OCI-LY7 (cell line): Measurements from ENCODE around the gene DDX23. TPM values are rescaled to one million over a fixed set of nuclear protein-coding genes. Genes with fewer than 3 reads are reported as not detected.

ENCODE experiments used
- BruUV-seq: library from RNA; stranded (reverse); fragments of 400-500 nt; replicated peaks from 2 replicates; lab custom pipeline; 2021; lab: Mats Ljungman, UMichigan
- CTCF ChIA-PET: fragments of 300-600 bp; sonication (Branson Sonifier 250); formaldehyde crosslinking; loops from one replicate; lab custom pipeline; 2022; ENCODE audit warnings: antibody characterized with exemption; ENCODE audit not compliant: unreplicated experiment; lab: Charles Lee
- POLR2A ChIA-PET: fragments of 300-600 bp; sonication (Branson Sonifier 250); formaldehyde crosslinking; loops from one replicate; lab custom pipeline; 2022; ENCODE audit warnings: antibody characterized with exemption; lab: Charles Lee
- DNase-seq: peaks from one replicate; pipeline ENCODE4 v3.0.0-alpha.2; 2015; ENCODE audit warnings: low spot score
- H2AFZ ChIP-seq: fragments of 200-600 bp; sonication (generic), shearing (Covaris generic); 2 replicates; pipeline ENCODE4 v1.6.1; 2014; ENCODE audit warnings: mild to moderate bottlenecking, antibody characterized with exemption, low read length, moderate library complexity
- H3K27ac ChIP-seq: fragments of 200-600 bp; sonication (generic); 2 replicates; pipeline ENCODE4 v1.5.1; 2014; ENCODE audit warnings: mixed run types, low read depth, mild to moderate bottlenecking, moderate library complexity, low read length, inconsistent platforms; ENCODE audit not compliant: poor library complexity, severe bottlenecking
- H3K36me3 ChIP-seq: fragments of 200-600 bp; sonication (generic); 2 replicates; pipeline ENCODE4 v1.6.1; 2014; ENCODE audit warnings: mild to moderate bottlenecking, antibody characterized with exemption, low read length, moderate library complexity, mixed read lengths; ENCODE audit not compliant: insufficient read depth
- H3K4me1 ChIP-seq: fragments of 200-600 bp; sonication (generic); 2 replicates; pipeline ENCODE4 v1.5.1; 2014; ENCODE audit warnings: mild to moderate bottlenecking, low read length; ENCODE audit not compliant: insufficient read depth, poor library complexity, severe bottlenecking
- H3K4me2 ChIP-seq: fragments of 200-600 bp; sonication (generic); 2 replicates; pipeline ENCODE4 v1.6.1; 2014; ENCODE audit warnings: mild to moderate bottlenecking, low read length
- H3K4me3 ChIP-seq: fragments of 200-600 bp; sonication (generic); 2 replicates; pipeline ENCODE4 v1.5.1; 2014; ENCODE audit warnings: mild to moderate bottlenecking, low read depth, low read length; ENCODE audit not compliant: poor library complexity, severe bottlenecking
- H3K79me2 ChIP-seq: fragments of 200-600 bp; sonication (generic); 2 replicates; pipeline ENCODE4 v1.6.1; 2016; ENCODE audit warnings: low read depth, mild to moderate bottlenecking, low read length, moderate library complexity, mixed read lengths; ENCODE audit not compliant: insufficient read depth
- H3K9me2 ChIP-seq: fragments of 200-600 bp; sonication (generic); 2 replicates; pipeline ENCODE4 v1.6.1; 2016; ENCODE audit warnings: mild to moderate bottlenecking, low read length, mixed read lengths; ENCODE audit not compliant: insufficient read depth
- H3K9me3 ChIP-seq: fragments of 200-600 bp; sonication (generic); 2 replicates; pipeline ENCODE4 v1.6.1; 2014; ENCODE audit warnings: mild to moderate bottlenecking, mixed run types, low read length, mixed read lengths
- H4K20me1 ChIP-seq: fragments of 200-600 bp; sonication (generic); 2 replicates; pipeline ENCODE4 v1.6.1; 2014; ENCODE audit warnings: mild to moderate bottlenecking, antibody characterized with exemption, low read length, moderate library complexity, mixed read lengths; ENCODE audit not compliant: insufficient read depth
- CTCF ChIP-seq: fragments of 200-600 bp; sonication (generic); conservative IDR thresholded peaks from 2 replicates; pipeline ENCODE4 v1.5.1; 2014; ENCODE audit warnings: mild to moderate bottlenecking, antibody characterized with exemption, low read length, moderate library complexity, mixed read lengths
- EZH2phosphoT487 ChIP-seq: fragments of 200-600 bp; sonication (generic); IDR thresholded peaks from 2 replicates; pipeline ENCODE4 v1.6.1; 2018; ENCODE audit warnings: low read depth, borderline replicate concordance, mild to moderate bottlenecking, mixed run types, antibody characterized with exemption, low read length, moderate library complexity, mixed read lengths
- intact Hi-C: fragments of 100-400 bp; cut with micrococcal nuclease; formaldehyde crosslinking; loops from one replicate; pipeline ENCODE4 v1.10.0; 2022; ENCODE audit not compliant: unreplicated experiment
- total RNA-seq, 2 experiments: library from RNA; depleted of rRNA in 1 of 2; stranded (reverse); fragments of >200 nt in 1 of 2; shearing (Covaris generic) in 1 of 2; gene quantifications; 2 replicates each; pipeline ENCODE4 v1.2.3, GENCODE V29; 2014 to 2022

The DDX23 gene
- total RNA-seq, 2 experiments from 2014 or later = 91.1 to 119 TPM

- intact Hi-C loops = no loop called here
- H3K36me3 ChIP-seq = no peaks in the 10 kb centered on the region
- no peak for DNase-seq
- no peak for TF ChIP-seq EZH2phosphoT487
- no peak for TF ChIP-seq CTCF
- no peak overlapping the region for H3K4me2 ChIP-seq
- H4K20me1 ChIP-seq = no peaks in the 10 kb centered on the region
- BruUV-seq = no TSS peak
- ChIA-PET CTCF (interaction anchor here (0.5 to 0.6 kb wide), 2 partner anchors 22 to 254 kb away, joined by 3 to 9 read pairs; no protein-coding TSS in a partner anchor), POLR2A (no interaction called here)
- H3K9me2 ChIP-seq = no peaks in the 10 kb centered on the region
- H2AFZ ChIP-seq = no peak overlapping the region
- no peaks in the 10 kb centered on the region for H3K9me3 ChIP-seq
- H3K4me3 ChIP-seq = no peak overlapping the region
- H3K79me2 ChIP-seq = no peaks in the 10 kb centered on the region
- H3K4me1 ChIP-seq = no peaks in the 10 kb centered on the region
- no peak overlapping the region for H3K27ac ChIP-seq
Observed at GRCh38 chr12:48789858-48790326, 62.1 kb downstream of the DDX23 start.

GRCh38 chr12:48788854-48789775, 62.8 kb downstream of the DDX23 start, which contains the start of gene ADCY6:
ADCY6 (minus strand) TSS chr12:48789089; CDS start chr12:48783434, 5,655 bp downstream.
- no peak within 1 kb of the TSS for H2AFZ ChIP-seq
- H3K27ac ChIP-seq = no peak within 1 kb of the TSS
- no peak for DNase-seq
- H3K36me3 ChIP-seq = no peaks in the 10 kb centered on the region
- no peaks in the 10 kb centered on the region for H3K4me1 ChIP-seq
- no TSS peak for BruUV-seq
- H3K9me3 ChIP-seq = no peaks in the 10 kb centered on the region
- no peaks in the 10 kb centered on the region for H3K79me2 ChIP-seq
- intact Hi-C loops = no loop called here
- H3K9me2 ChIP-seq = no peaks in the 10 kb centered on the region
- ChIA-PET CTCF (interaction anchor here (0.5 to 0.7 kb wide), 3 partner anchors 21 to 254 kb away, joined by 3 to 9 read pairs (median 3); no protein-coding TSS in a partner anchor), POLR2A (no interaction called here)
- no peak within 1 kb of the TSS for H3K4me3 ChIP-seq
- no peak within 1 kb of the TSS for H3K4me2 ChIP-seq
- no peaks in the 10 kb centered on the region for H4K20me1 ChIP-seq
- TF ChIP-seq EZH2phosphoT487 (no peak), CTCF (no peak)
